A673 (cell line): ENCODE data around the gene PLAC9. TPM values are rescaled to one million over a fixed set of nuclear protein-coding genes. Genes with fewer than 3 reads are reported as not detected.

ENCODE experiments used
- BruUV-seq: library from RNA; stranded (reverse); fragments of 400-500 nt; replicated peaks from 2 replicates; lab custom pipeline; 2021; lab: Mats Ljungman, UMichigan
- CTCF ChIA-PET: fragments of 300-600 bp; sonication (Branson Sonifier 250); formaldehyde crosslinking; loops from one replicate; lab custom pipeline; 2022; ENCODE audit warnings: antibody characterized with exemption; lab: Charles Lee
- POLR2A ChIA-PET: fragments of 300-600 bp; sonication (Branson Sonifier 250); formaldehyde crosslinking; loops from one replicate; lab custom pipeline; 2022; ENCODE audit warnings: antibody characterized with exemption; ENCODE audit not compliant: low non-redundant PET; lab: Charles Lee
- DNase-seq: peaks from one replicate; pipeline ENCODE4 v3.0.0-alpha.2; 2015; ENCODE audit warnings: low spot score
- H3K27ac ChIP-seq: fragments of 200-600 bp; sonication (generic); 2 replicates; pipeline ENCODE4 v1.5.1; 2016; ENCODE audit warnings: mixed run types, low read depth, mild to moderate bottlenecking, mixed read lengths, antibody characterized with exemption, low read length; ENCODE audit not compliant: poor library complexity, severe bottlenecking
- H3K27me3 ChIP-seq: fragments of 200-600 bp; sonication (generic); replicated peaks from 2 replicates; pipeline ENCODE4 v1.6.1; 2017; ENCODE audit warnings: mixed run types, low read depth, mild to moderate bottlenecking, mixed read lengths, antibody characterized with exemption, low read length; ENCODE audit not compliant: insufficient read depth, poor library complexity
- H3K36me3 ChIP-seq: fragments of 200-600 bp; sonication (generic); 2 replicates; pipeline ENCODE4 v1.6.1; 2016; ENCODE audit warnings: mixed run types, mild to moderate bottlenecking, mixed read lengths, antibody characterized with exemption, low read length; ENCODE audit not compliant: insufficient read depth, poor library complexity, severe bottlenecking
- H3K4me1 ChIP-seq: fragments of 200-600 bp; sonication (generic); 2 replicates; pipeline ENCODE4 v1.6.1; 2017; ENCODE audit warnings: mixed run types, mild to moderate bottlenecking, mixed read lengths, antibody characterized with exemption, low read length; ENCODE audit not compliant: insufficient read depth, poor library complexity, severe bottlenecking
- H3K4me3 ChIP-seq: fragments of 200-600 bp; sonication (generic); 2 replicates; pipeline ENCODE4 v1.5.1; 2016; ENCODE audit warnings: low read depth, mixed run types, mild to moderate bottlenecking, mixed read lengths, low read length; ENCODE audit not compliant: poor library complexity, severe bottlenecking
- H3K9me3 ChIP-seq: fragments of 200-600 bp; sonication (generic); 2 replicates; pipeline ENCODE4 v1.6.1; 2016; ENCODE audit warnings: mixed run types, low read depth, mild to moderate bottlenecking, mixed read lengths, antibody characterized with exemption, low read length; ENCODE audit not compliant: poor library complexity, severe bottlenecking
- EZH2 ChIP-seq: fragments of 200-600 bp; sonication (generic); IDR thresholded peaks from 2 replicates; pipeline ENCODE4 v1.6.1; 2017; ENCODE audit warnings: borderline replicate concordance, low read depth, mild to moderate bottlenecking, mixed read lengths, antibody characterized with exemption, low read length; ENCODE audit not compliant: poor library complexity, severe bottlenecking
- intact Hi-C: fragments of 100-400 bp; cut with micrococcal nuclease; formaldehyde crosslinking; loops from one replicate; pipeline ENCODE4 v1.10.0; 2022; ENCODE audit not compliant: unreplicated experiment
- total RNA-seq: library from RNA; stranded (reverse); gene quantifications from 2 replicates; pipeline ENCODE4 v1.2.3, GENCODE V29; 2021
- TF ChIP-seq, protein P1 (sequence below): fragments of 300-800, 200-600 bp; sonication (generic); conservative IDR thresholded peaks from 2 replicates; pipeline ENCODE4 v1.5.1; 2017; ENCODE audit warnings: low read depth, mild to moderate bottlenecking, antibody characterized with exemption, low read length, moderate library complexity, mixed read lengths

PLAC9 gene
- total RNA-seq, 1 experiment from 2014 or later, result not detected

GRCh38 chr10:80150172-80150571 is 17.6 kb downstream of the PLAC9 start:
- intact Hi-C loops, result no loop called here
- BruUV-seq, result no TSS peak
- CTCF ChIA-PET, result no interaction called here
- no peak overlapping the region for H3K27ac ChIP-seq
- no peaks in the 10 kb centered on the region for H3K27me3 ChIP-seq
- H3K9me3 ChIP-seq, result peaks cover 5% of the 10 kb centered on the region
- peaks cover 10% of the 10 kb centered on the region for H3K36me3 ChIP-seq
- POLR2A ChIA-PET, result no interaction called here
- TF ChIP-seq EZH2, result no peak
- TF ChIP-seq, protein P1, sequence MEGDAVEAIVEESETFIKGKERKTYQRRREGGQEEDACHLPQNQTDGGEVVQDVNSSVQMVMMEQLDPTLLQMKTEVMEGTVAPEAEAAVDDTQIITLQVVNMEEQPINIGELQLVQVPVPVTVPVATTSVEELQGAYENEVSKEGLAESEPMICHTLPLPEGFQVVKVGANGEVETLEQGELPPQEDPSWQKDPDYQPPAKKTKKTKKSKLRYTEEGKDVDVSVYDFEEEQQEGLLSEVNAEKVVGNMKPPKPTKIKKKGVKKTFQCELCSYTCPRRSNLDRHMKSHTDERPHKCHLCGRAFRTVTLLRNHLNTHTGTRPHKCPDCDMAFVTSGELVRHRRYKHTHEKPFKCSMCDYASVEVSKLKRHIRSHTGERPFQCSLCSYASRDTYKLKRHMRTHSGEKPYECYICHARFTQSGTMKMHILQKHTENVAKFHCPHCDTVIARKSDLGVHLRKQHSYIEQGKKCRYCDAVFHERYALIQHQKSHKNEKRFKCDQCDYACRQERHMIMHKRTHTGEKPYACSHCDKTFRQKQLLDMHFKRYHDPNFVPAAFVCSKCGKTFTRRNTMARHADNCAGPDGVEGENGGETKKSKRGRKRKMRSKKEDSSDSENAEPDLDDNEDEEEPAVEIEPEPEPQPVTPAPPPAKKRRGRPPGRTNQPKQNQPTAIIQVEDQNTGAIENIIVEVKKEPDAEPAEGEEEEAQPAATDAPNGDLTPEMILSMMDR, result no peak
- DNase-seq, result no peak
- H3K4me1 ChIP-seq, result no peaks in the 10 kb centered on the region
- no peak overlapping the region for H3K4me3 ChIP-seq

- Histone ChIP-seq H3K4me3 (no peak overlapping the region), H3K4me1 (peaks cover 3% of the 10 kb centered on the region), H3K36me3 (peaks cover 36% of the 10 kb centered on the region), H3K9me3 (peaks cover 5% of the 10 kb centered on the region), H3K27me3 (no peaks in the 10 kb centered on the region), H3K27ac (no peak overlapping the region)
- intact Hi-C loops, result no loop called here
- CTCF ChIA-PET, result no interaction called here
- TF ChIP-seq, protein P1, result no peak
- no peak for TF ChIP-seq EZH2
- POLR2A ChIA-PET, result no interaction called here
- no TSS peak for BruUV-seq
- DNase-seq, result no peak
Measured at GRCh38 chr10:80152820-80153219, 20.3 kb downstream of the PLAC9 start.

DNA sequence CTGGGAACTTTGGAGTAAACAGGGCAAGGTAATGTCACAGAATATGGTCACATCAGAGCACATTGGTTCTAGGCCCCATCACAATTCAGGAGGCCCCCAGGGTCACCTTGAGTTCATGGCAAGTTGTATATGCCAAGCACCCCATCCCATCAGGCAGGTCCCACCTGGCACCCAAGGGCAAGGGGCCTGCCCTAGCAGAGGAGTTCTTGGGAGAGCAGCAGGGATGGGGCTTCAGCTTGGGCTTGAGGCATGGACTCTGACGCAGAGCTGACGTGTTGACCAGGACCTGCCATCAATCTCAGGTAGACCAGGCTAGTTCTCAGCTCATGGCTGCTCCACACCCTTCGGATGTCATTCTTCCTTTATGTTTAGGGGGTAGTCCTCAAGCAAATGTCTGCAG is 20.9 kb downstream of the PLAC9 start:
- CTCF ChIA-PET, result interaction anchor here (1.1 kb wide), 1 partner anchor 9 kb away, joined by 3 read pairs; no protein-coding TSS in a partner anchor
- TF ChIP-seq, protein P1, result no peak
- TF ChIP-seq EZH2, result no peak

More for the DNA sequence above, 20.9 kb downstream of the PLAC9 start:
- POLR2A ChIA-PET, result no interaction called here
- DNase-seq, result no peak
- Histone ChIP-seq H3K4me3 (no peak overlapping the region), H3K9me3 (peaks cover 5% of the 10 kb centered on the region), H3K4me1 (peaks cover 10% of the 10 kb centered on the region), H3K27ac (no peak overlapping the region), H3K36me3 (peaks cover 40% of the 10 kb centered on the region), H3K27me3 (no peaks in the 10 kb centered on the region)
- no TSS peak for BruUV-seq
- intact Hi-C loops, result no loop called here
